PC-9 (cell line): Measurements from ENCODE around the gene ZC3H12C. TPM values are rescaled to one million over a fixed set of nuclear protein-coding genes. Genes with fewer than 3 reads are reported as not detected.
A peak's percentile ranks its signal among the peaks of the same experiment; 100 is the strongest.

Experiments
- BruUV-seq: library from RNA; stranded (reverse); fragments of 400-500 nt; replicated peaks from 2 replicates; lab custom pipeline; 2021; lab: Mats Ljungman, UMichigan
- CTCF ChIA-PET: fragments of 300-600 bp; sonication (Branson Sonifier 250); formaldehyde crosslinking; loops from one replicate; lab custom pipeline; 2022; ENCODE audit warnings: antibody characterized with exemption; lab: Charles Lee
- POLR2A ChIA-PET: fragments of 300-600 bp; sonication (Branson Sonifier 250); formaldehyde crosslinking; loops from one replicate; lab custom pipeline; 2022; ENCODE audit warnings: antibody characterized with exemption; ENCODE audit not compliant: unreplicated experiment; lab: Charles Lee
- DNase-seq, 2 experiments: peaks; one replicate each; pipeline versions ENCODE4 v3.0.0 to v3.0.0-alpha.2; 2015 to 2022; ENCODE audit warnings: mixed read lengths in 1 of 2
- H2AFZ ChIP-seq: fragments of 200-600 bp; sonication (generic); 2 replicates; pipeline ENCODE4 v1.8.1; 2017; ENCODE audit warnings: antibody characterized with exemption
- H3F3A ChIP-seq: fragments of 200-600 bp; sonication (generic); 2 replicates; pipeline ENCODE4 v1.8.1; 2017; ENCODE audit warnings: antibody characterized with exemption, mild to moderate bottlenecking, low read depth; ENCODE audit not compliant: insufficient read depth
- H3K27ac ChIP-seq: fragments of 200-600 bp; sonication (generic); 2 replicates; pipeline ENCODE4 v1.6.1; 2016; ENCODE audit warnings: mixed run types
- H3K27me3 ChIP-seq: fragments of 200-600 bp; sonication (generic); 2 replicates; pipeline ENCODE4 v1.6.1; 2016; ENCODE audit warnings: low read depth, mixed run types; ENCODE audit not compliant: insufficient read depth
- H3K36me3 ChIP-seq: fragments of 200-600 bp; sonication (generic); 2 replicates; pipeline ENCODE4 v1.6.1; 2016; ENCODE audit warnings: low read depth, mixed run types
- H3K4me1 ChIP-seq: fragments of 200-600 bp; sonication (generic); replicated peaks from 2 replicates; pipeline ENCODE4 v1.6.1; 2016; ENCODE audit warnings: mixed run types; ENCODE audit not compliant: insufficient read depth
- H3K4me2 ChIP-seq: fragments of 200-600 bp; sonication (generic); 2 replicates; pipeline ENCODE4 v1.6.1; 2017; ENCODE audit warnings: mixed run types
- H3K4me3 ChIP-seq: fragments of 200-600 bp; sonication (generic); 2 replicates; pipeline ENCODE4 v1.6.1; 2016; ENCODE audit warnings: mixed run types
- H3K79me2 ChIP-seq: fragments of 200-600 bp; sonication (generic); 2 replicates; pipeline ENCODE4 v1.6.1; 2017; ENCODE audit warnings: low read depth, mixed run types
- H3K9me2 ChIP-seq: fragments of 200-600 bp; sonication (generic); 2 replicates; pipeline ENCODE4 v1.8.1; 2017; ENCODE audit warnings: mild to moderate bottlenecking; ENCODE audit not compliant: insufficient read depth
- H3K9me3 ChIP-seq: fragments of 200-600 bp; sonication (generic); 2 replicates; pipeline ENCODE4 v1.8.1; 2016; ENCODE audit warnings: low read depth; ENCODE audit not compliant: insufficient read depth
- H4K20me1 ChIP-seq: fragments of 200-600 bp; sonication (generic); 2 replicates; pipeline ENCODE4 v1.8.1; 2017; ENCODE audit not compliant: insufficient read depth
- CTCF ChIP-seq: fragments of 200-600 bp; sonication (generic); conservative IDR thresholded peaks from 2 replicates; pipeline ENCODE4 v1.6.1; 2017; ENCODE audit warnings: mixed run types, antibody characterized with exemption, mild to moderate bottlenecking, moderate library complexity
- EZH2 ChIP-seq: fragments of 200-600 bp; sonication (generic); IDR thresholded peaks from 2 replicates; pipeline ENCODE4 v1.8.0; 2017; ENCODE audit warnings: antibody characterized with exemption, low read depth
- intact Hi-C: fragments of 100-400 bp; cut with micrococcal nuclease; formaldehyde crosslinking; loops from one replicate; pipeline ENCODE4 v1.10.0; 2022; ENCODE audit not compliant: unreplicated experiment
- total RNA-seq: library from RNA; stranded (reverse); gene quantifications from 2 replicates; pipeline ENCODE4 v1.2.3, GENCODE V29; 2021

ZC3H12C gene
- total RNA-seq, 1 experiment from 2014 or later, result 12.4 TPM

GRCh38 chr11:110185599-110185998 is 92.4 kb downstream of the ZC3H12C start:
- BruUV-seq, result no TSS peak
- no peaks in the 10 kb centered on the region for H3K27me3 ChIP-seq
- H3K36me3 ChIP-seq, result no peaks in the 10 kb centered on the region
- ChIA-PET POLR2A (no interaction called here), CTCF (no interaction called here)
- intact Hi-C loops, result no loop called here
- H3F3A ChIP-seq, result peaks cover 13% of the 10 kb centered on the region; the same call in 1 of the 2 replicates
- DNase-seq, result no peak
- no peak overlapping the region for H3K4me3 ChIP-seq
- H3K9me2 ChIP-seq, result no peaks in the 10 kb centered on the region
- H3K27ac ChIP-seq, result peak overlapping the region; percentile 8; the same call in 1 of the 2 replicates
- TF ChIP-seq EZH2 (no peak), CTCF (no peak)
- no peaks in the 10 kb centered on the region for H4K20me1 ChIP-seq
- H3K4me1 ChIP-seq, result peaks cover 36% of the 10 kb centered on the region
- H3K9me3 ChIP-seq, result no peaks in the 10 kb centered on the region
- H3K4me2 ChIP-seq, result peak overlapping the region; percentile 14; the same call in 1 of the 2 replicates
- no peak overlapping the region for H2AFZ ChIP-seq
- no peaks in the 10 kb centered on the region for H3K79me2 ChIP-seq

GRCh38 chr11:110186456-110186855 is 93.3 kb downstream of the ZC3H12C start:
- Histone ChIP-seq H3K9me3 (no peaks in the 10 kb centered on the region), H3K4me1 (peaks cover 36% of the 10 kb centered on the region), H3K27me3 (no peaks in the 10 kb centered on the region), H4K20me1 (no peaks in the 10 kb centered on the region), H3K79me2 (no peaks in the 10 kb centered on the region), H3F3A (peaks cover 13% of the 10 kb centered on the region; the same call in 1 of the 2 replicates), H3K4me3 (no peak overlapping the region), H3K4me2 (no peak overlapping the region), H3K27ac (no peak overlapping the region), H3K36me3 (no peaks in the 10 kb centered on the region), H3K9me2 (no peaks in the 10 kb centered on the region), H2AFZ (no peak overlapping the region)
- DNase-seq, result no peak
- TF ChIP-seq EZH2 (no peak), CTCF (no peak)
- CTCF ChIA-PET, result no interaction called here
- intact Hi-C loops, result no loop called here
- BruUV-seq, result no TSS peak
- POLR2A ChIA-PET, result no interaction called here

- Histone ChIP-seq H3F3A (peaks cover 13% of the 10 kb centered on the region; the same call in 1 of the 2 replicates), H4K20me1 (no peaks in the 10 kb centered on the region), H3K36me3 (no peaks in the 10 kb centered on the region), H3K4me1 (peaks cover 36% of the 10 kb centered on the region), H3K9me3 (no peaks in the 10 kb centered on the region; the same call in 1 of the 2 replicates), H3K4me2 (no peak overlapping the region), H3K27me3 (no peaks in the 10 kb centered on the region), H3K9me2 (no peaks in the 10 kb centered on the region), H3K27ac (no peak overlapping the region), H3K79me2 (no peaks in the 10 kb centered on the region), H3K4me3 (no peak overlapping the region), H2AFZ (no peak overlapping the region)
- TF ChIP-seq CTCF (no peak), EZH2 (no peak)
- DNase-seq, result no peak
- POLR2A ChIA-PET, result no interaction called here
- intact Hi-C loops, result no loop called here
- BruUV-seq, result no TSS peak
- CTCF ChIA-PET, result no interaction called here
These were observed 93.7 kb downstream of the ZC3H12C start for GRCh38 chr11:110186867-110187266.
